ENCODE data around the gene YES1.
"Not testable (repeated sequence)": the region's sequence is repeated elsewhere in the genome, so short reads cannot be mapped to it uniquely, and the experiment has no call there.

YES1 gene

GRCh38 chr18:773980-774624 lies 37.9 kb downstream of the YES1 start:
- H3K4me3 ChIP-seq (ENCODE audit: low read length): no peak overlapping the region
- TF ChIP-seq CTCF (IDR thresholded peaks at IDR 0.05; ENCODE audit: insufficient read depth, low read depth, low read length, missing control alignments): no peak
- DNase-seq (ENCODE audit: low read depth): no peak

GRCh38 chr18:770583-770961 lies 41.5 kb downstream of the YES1 start:
- no peak overlapping the region for H3K4me3 ChIP-seq (ENCODE audit: low read length)
- no peak for TF ChIP-seq CTCF (IDR thresholded peaks at IDR 0.05; ENCODE audit: insufficient read depth, low read depth, low read length, missing control alignments)
- DNase-seq (ENCODE audit: low read depth): no peak

GRCh38 chr18:767961-768360 lies 44.1 kb downstream of the YES1 start:
- H3K4me3 ChIP-seq (ENCODE audit: low read length): no peak overlapping the region
- TF ChIP-seq CTCF (IDR thresholded peaks at IDR 0.05; ENCODE audit: insufficient read depth, low read depth, low read length, missing control alignments): no peak
- no peak for DNase-seq (ENCODE audit: low read depth)

DNA sequence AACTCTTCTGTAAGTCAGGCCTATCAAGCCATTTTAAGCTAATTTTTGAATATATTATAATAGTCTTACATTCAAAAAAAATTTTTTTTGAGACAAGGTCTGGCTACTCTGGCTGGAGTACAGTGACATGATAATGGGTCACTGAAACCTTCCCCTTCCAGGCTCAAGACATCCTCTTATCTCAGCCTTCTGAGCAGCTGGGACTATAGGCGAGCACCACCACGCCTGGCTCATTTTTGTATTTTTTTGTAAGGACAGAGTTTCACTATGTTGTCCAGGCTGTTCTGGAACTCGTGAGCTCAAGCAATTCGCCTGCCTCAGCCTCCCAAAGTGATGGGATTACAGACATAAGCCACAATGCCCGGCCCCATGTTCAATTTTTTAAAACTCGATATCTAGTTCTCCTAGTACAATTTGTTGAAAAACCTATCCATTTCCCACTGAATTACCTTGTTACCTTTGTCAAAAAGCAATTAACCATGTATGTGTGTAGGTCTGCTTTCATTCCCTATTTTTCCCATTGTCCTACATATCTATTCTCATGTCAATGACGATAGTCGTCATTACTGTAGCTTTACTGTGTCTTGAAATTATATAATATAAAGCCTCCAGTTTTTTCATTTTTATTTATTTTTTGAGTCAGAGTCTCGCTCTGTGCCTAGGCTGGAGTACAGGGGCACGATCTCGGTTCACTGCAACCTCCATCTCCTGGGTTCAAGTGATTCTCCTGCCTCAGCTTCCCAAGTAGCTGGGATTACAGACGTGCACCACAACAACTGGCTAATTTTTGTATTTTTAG lies 44.8 kb downstream of the YES1 start:
- H3K4me3 ChIP-seq (ENCODE audit: low read length): no peak overlapping the region
- DNase-seq (ENCODE audit: low read depth): no peak
- no peak for TF ChIP-seq CTCF (IDR thresholded peaks at IDR 0.05; ENCODE audit: insufficient read depth, low read depth, low read length, missing control alignments)

GRCh38 chr18:766550-766860 lies 45.5 kb downstream of the YES1 start:
- TF ChIP-seq CTCF (IDR thresholded peaks at IDR 0.05; ENCODE audit: insufficient read depth, low read depth, low read length, missing control alignments): no peak
- H3K4me3 ChIP-seq (ENCODE audit: low read length): no peak overlapping the region

GRCh38 chr18:765764-766549 lies 46.1 kb downstream of the YES1 start:
- no peak for TF ChIP-seq CTCF (IDR thresholded peaks at IDR 0.05; ENCODE audit: insufficient read depth, low read depth, low read length, missing control alignments)
- H3K4me3 ChIP-seq (ENCODE audit: low read length): no peak overlapping the region
- DNase-seq (ENCODE audit: low read depth): no peak

More at GRCh38 chr18:766550-766860, 45.5 kb downstream of the YES1 start:
- DNase-seq (ENCODE audit: low read depth): no peak

- H3K4me3 ChIP-seq (ENCODE audit: low read length); DNase-seq (ENCODE audit: low read depth): not testable (repeated sequence)
Measured at GRCh38 chr18:759864-760263, 52.2 kb downstream of the YES1 start.

Measured in epithelial cell of esophagus (primary cell).